SK-N-SH (cell line): Measurements from ENCODE around the gene PPP1R12A. TPM values are rescaled to one million over a fixed set of nuclear protein-coding genes. Genes with fewer than 3 reads are reported as not detected.

ENCODE experiments used
- CTCF ChIA-PET: fragments of 300-600, 350-600 bp; formaldehyde crosslinking; extraction: SDS; loops from one replicate; lab custom pipeline; 2021; lab: Yijun Ruan, JAX
- POLR2A ChIA-PET: fragments of 350-600 bp; sonication (Branson Sonifier 250); formaldehyde crosslinking; extraction: SDS; loops from one replicate; lab custom pipeline; 2020; ENCODE audit warnings: antibody characterized with exemption, inconsistent platforms; lab: Yijun Ruan, JAX
- DNase-seq: peaks from one replicate; pipeline ENCODE4 v3.0.0; 2012
- H2AFZ ChIP-seq: fragments of 200-600 bp; sonication (generic); 2 replicates; pipeline ENCODE4 v1.8.1; 2016; ENCODE audit warnings: antibody characterized with exemption, mild to moderate bottlenecking, low read depth
- H3F3A ChIP-seq: fragments of 200-600 bp; sonication (generic); replicated peaks from 2 replicates; pipeline ENCODE3; 2016; ENCODE audit warnings: antibody characterized with exemption, mild to moderate bottlenecking; ENCODE audit not compliant: insufficient read depth
- H3K27ac ChIP-seq, 2 experiments: fragments of 200-500 bp in 1 of 2; fragments of 200-600 bp in 1 of 2; sonication (Bioruptor generic) in 1 of 2; sonication (generic), shearing (Covaris generic) in 1 of 2; 2 replicates each; pipeline versions ENCODE4 v1.5.1 to v1.6.1; 2014 to 2016; ENCODE audit warnings: low read depth in 2 of 2, inconsistent platforms in 1 of 2, low read length in 1 of 2, mild to moderate bottlenecking in 1 of 2, mixed read lengths in 1 of 2
- H3K27me3 ChIP-seq: fragments of 200-600 bp; sonication (generic), shearing (Covaris generic); 2 replicates; pipeline ENCODE4 v1.6.1; 2016; ENCODE audit warnings: mixed run types; ENCODE audit not compliant: insufficient read depth
- H3K36me3 ChIP-seq, 2 experiments: fragments of 200-500 bp in 1 of 2; fragments of 200-600 bp in 1 of 2; sonication (Bioruptor generic) in 1 of 2; sonication (generic) in 1 of 2; replicated peaks in 1 of 2; 2 replicates each; pipeline versions ENCODE3 to v1.5.1; 2014 to 2016; ENCODE audit warnings: low read length in 1 of 2, mild to moderate bottlenecking in 1 of 2; ENCODE audit not compliant: insufficient read depth in 2 of 2, control insufficient read depth in 1 of 2
- H3K4me1 ChIP-seq, 2 experiments: fragments of 200-500 bp in 1 of 2; fragments of 200-600 bp in 1 of 2; sonication (Bioruptor generic) in 1 of 2; sonication (generic), shearing (Covaris generic) in 1 of 2; 2 replicates each; pipeline versions ENCODE4 v1.5.1 to v1.6.1; 2014 to 2016; ENCODE audit warnings: low read depth in 1 of 2, low read length in 1 of 2, mixed run types in 1 of 2; ENCODE audit not compliant: insufficient read depth in 2 of 2, control insufficient read depth in 1 of 2
- H3K4me2 ChIP-seq: fragments of 200-600 bp; sonication (generic), shearing (Covaris generic); 2 replicates; pipeline ENCODE4 v1.6.1; 2017; ENCODE audit warnings: mixed run types
- H3K4me3 ChIP-seq, 2 experiments: fragments of 200-500 bp in 1 of 2; fragments of 200-600 bp in 1 of 2; sonication (Bioruptor generic) in 1 of 2; sonication (generic), shearing (Covaris generic) in 1 of 2; 2 replicates each; pipeline versions ENCODE4 v1.5.1 to v1.8.1; 2014 to 2016; ENCODE audit warnings: low read depth in 2 of 2, inconsistent platforms in 1 of 2, low read length in 1 of 2, mild to moderate bottlenecking in 1 of 2, mixed read lengths in 1 of 2, moderate library complexity in 1 of 2
- H3K79me2 ChIP-seq: fragments of 200-600 bp; sonication (generic); 2 replicates; pipeline ENCODE4 v1.8.1; 2017; ENCODE audit warnings: mild to moderate bottlenecking; ENCODE audit not compliant: insufficient read depth
- H3K9ac ChIP-seq: fragments of 200-600 bp; sonication (generic); 2 replicates; pipeline ENCODE4 v1.6.1; 2017; ENCODE audit warnings: mixed run types
- H3K9me2 ChIP-seq: fragments of 200-600 bp; sonication (generic); 2 replicates; pipeline ENCODE4 v1.6.1; 2017; ENCODE audit warnings: mixed run types
- H3K9me3 ChIP-seq: fragments of 200-600 bp; sonication (generic); 2 replicates; pipeline ENCODE4 v1.6.1; 2017; ENCODE audit warnings: mixed run types, mild to moderate bottlenecking, moderate library complexity
- H4K20me1 ChIP-seq: fragments of 200-600 bp; sonication (generic); 2 replicates; pipeline ENCODE4 v1.6.1; 2017; ENCODE audit warnings: mild to moderate bottlenecking, mixed run types; ENCODE audit not compliant: insufficient read depth
- CHD2 ChIP-seq: fragments of 150-350 bp; IDR thresholded peaks from 2 replicates; pipeline ENCODE4 v1.6.1; 2018; ENCODE audit warnings: low read length; ENCODE audit not compliant: partially characterized antibody
- ELF1 ChIP-seq: IDR thresholded peaks from 2 replicates; pipeline ENCODE4 v1.4.0; 2012
- EZH2phosphoT487 ChIP-seq: fragments of 200-600 bp; sonication (generic); IDR thresholded peaks from 2 replicates; pipeline ENCODE4 v1.6.1; 2017; ENCODE audit warnings: low read depth, mixed run types, mild to moderate bottlenecking, antibody characterized with exemption, moderate library complexity, borderline replicate concordance
- FOSL2 ChIP-seq: IDR thresholded peaks from 2 replicates; pipeline ENCODE4 v1.4.0; 2012; ENCODE audit warnings: low read depth, mild to moderate bottlenecking, moderate library complexity, borderline replicate concordance
- FOXM1 ChIP-seq: IDR thresholded peaks from 2 replicates; pipeline ENCODE4 v1.4.0; 2012; ENCODE audit warnings: low read depth, mild to moderate bottlenecking
- GABPA ChIP-seq: IDR thresholded peaks from 2 replicates; pipeline ENCODE4 v1.4.0; 2012; ENCODE audit warnings: low read depth, mild to moderate bottlenecking
- GATA2 ChIP-seq: sonication (generic); formaldehyde crosslinking; IDR thresholded peaks from 2 replicates; pipeline ENCODE4 v1.5.0; 2020; ENCODE audit warnings: mild to moderate bottlenecking, missing genetic modification reagents
- IRF3 ChIP-seq: fragments of 150-350 bp; IDR thresholded peaks from 2 replicates; pipeline ENCODE4 v1.6.1; 2016; ENCODE audit warnings: mild to moderate bottlenecking, low read depth, low read length
- MAX ChIP-seq: IDR thresholded peaks from 2 replicates; pipeline ENCODE4 v1.4.0; 2012; ENCODE audit warnings: low read depth
- NFIC ChIP-seq: IDR thresholded peaks from 2 replicates; pipeline ENCODE4 v1.4.0; 2012; ENCODE audit warnings: borderline replicate concordance
- NRF1 ChIP-seq: IDR thresholded peaks from 2 replicates; pipeline ENCODE4 v1.6.1; 2012; ENCODE audit warnings: low read depth, mild to moderate bottlenecking, low read length
- PBX3 ChIP-seq: IDR thresholded peaks from 2 replicates; pipeline ENCODE4; 2012
- POLR2AphosphoS5 ChIP-seq: IDR thresholded peaks from 2 replicates; pipeline ENCODE4 v1.6.1; 2012; ENCODE audit warnings: low read depth, low read length
- RAD21 ChIP-seq: IDR thresholded peaks from 2 replicates; pipeline ENCODE4 v1.6.1; 2012; ENCODE audit warnings: mild to moderate bottlenecking, low read length
- REST ChIP-seq: IDR thresholded peaks from 2 replicates; pipeline ENCODE4 v1.6.1; 2012; ENCODE audit warnings: mild to moderate bottlenecking, low read depth, low read length, moderate library complexity
- SIN3A ChIP-seq: IDR thresholded peaks from 2 replicates; pipeline ENCODE4 v1.6.1; 2012; ENCODE audit warnings: low read depth, mild to moderate bottlenecking, low read length, moderate library complexity, borderline replicate concordance
- SMC3 ChIP-seq: IDR thresholded peaks from 2 replicates; pipeline ENCODE4 v1.6.1; 2012; ENCODE audit warnings: low read depth, low read length, improper control_type of control experiment
- TAF1 ChIP-seq: IDR thresholded peaks from 2 replicates; pipeline ENCODE4 v1.6.1; 2012; ENCODE audit warnings: low read depth, mild to moderate bottlenecking, low read length, moderate library complexity, borderline replicate concordance
- TCF12 ChIP-seq: IDR thresholded peaks from 2 replicates; pipeline ENCODE4 v1.4.0; 2012
- TEAD4 ChIP-seq: IDR thresholded peaks from 2 replicates; pipeline ENCODE4 v1.4.0; 2012; ENCODE audit warnings: mild to moderate bottlenecking, borderline replicate concordance; ENCODE audit not compliant: insufficient read depth
- USF2 ChIP-seq: fragments of 150-350 bp; IDR thresholded peaks from 2 replicates; pipeline ENCODE4 v1.6.1; 2017; ENCODE audit warnings: antibody characterized with exemption, low read length, low read depth, borderline replicate concordance
- ZBTB33 ChIP-seq: IDR thresholded peaks from 2 replicates; pipeline ENCODE4 v1.4.0; 2012; ENCODE audit warnings: low read depth, borderline replicate concordance
- WGBS: methylation state at CpG from one replicate; pipeline ENCODE4 v1.1.6; 2017; ENCODE audit warnings: low lambda C conversion rate; 5-methylcytosine and 5-hydroxymethylcytosine counted together
- polyA plus RNA-seq, 3 experiments: library from polyadenylated mRNA; depleted of rRNA; stranded (reverse); fragments of >200 nt; gene quantifications; 2 replicates each; pipeline ENCODE4 v1.2.3, GENCODE V29; 2012

PPP1R12A gene
- polyA plus RNA-seq (2012; rRNA removed), result 26.0 and 39.0 TPM in 2 replicates
- polyA plus RNA-seq (2012; cell fraction: cytosol; rRNA removed), result 31.0 and 40.0 TPM in 2 replicates
- 38.3 and 80.8 TPM in 2 replicates for polyA plus RNA-seq (2012; cell fraction: nucleus; rRNA removed)

- peak; percentile 94 for DNase-seq
- H3K9me2 ChIP-seq, result no peaks in the 10 kb centered on the region
- peaks cover 31% of the 10 kb centered on the region for H4K20me1 ChIP-seq
- H3K36me3 ChIP-seq, result peaks cover 2 to 14% of the 10 kb centered on the region in 2 experiments
- no peaks in the 10 kb centered on the region for H3K27me3 ChIP-seq
- TF ChIP-seq ZBTB33, result peak; percentile 97
- TF ChIP-seq REST, result peak; percentile 45; the same call in 1 of the 2 replicates
- peak; percentile 79; the same call in 1 of the 2 replicates for TF ChIP-seq FOXM1
- TF ChIP-seq IRF3, result no peak
- TF ChIP-seq POLR2AphosphoS5, result peak; percentile 87
- no peak for TF ChIP-seq USF2
- peak; percentile 71; the same call in 1 of the 2 replicates for TF ChIP-seq MAX
- TF ChIP-seq NRF1, result peak; percentile 86
- peak; percentile 20; the same call in 1 of the 2 replicates for TF ChIP-seq SMC3
- peak; percentile 76 for TF ChIP-seq TAF1
- TF ChIP-seq NFIC, result no peak; the same call in 1 of the 2 replicates
- peak; percentile 61 for TF ChIP-seq ELF1
- TF ChIP-seq PBX3, result peak; percentile 49; the same call in 1 of the 2 replicates
- TF ChIP-seq CHD2, result peak; percentile 99
- no peak for TF ChIP-seq FOSL2
- TF ChIP-seq GABPA, result peak; percentile 56
- 0 out of 2 replicates have a peak, but pooled peaks have one; percentile 2 for TF ChIP-seq RAD21
- no peak for TF ChIP-seq EZH2phosphoT487
- TF ChIP-seq SIN3A, result no peak; the same call in 1 of the 2 replicates
- no peak for TF ChIP-seq GATA2
- TF ChIP-seq TEAD4, result no peak
- TF ChIP-seq TCF12, result peak; percentile 38; the same call in 1 of the 2 replicates
- H3K79me2 ChIP-seq, result peaks cover 73% of the 10 kb centered on the region
- peaks cover 0 to 9% of the 10 kb centered on the region in 2 experiments; a peak in 1 of 4 replicates for H3K4me1 ChIP-seq
- ChIA-PET CTCF (interaction anchor here (1.5 kb wide), 1 partner anchor 16 kb away, joined by 3 read pairs; no protein-coding TSS in a partner anchor), POLR2A (no interaction called here)
- peak within 1 kb of the TSS; percentile 87 for H3K9ac ChIP-seq
- H3K9me3 ChIP-seq, result no peaks in the 10 kb centered on the region
- H3K27ac ChIP-seq, result peak within 1 kb of the TSS; percentile 95 to 98
- H3K4me3 ChIP-seq, result peak within 1 kb of the TSS; percentile 79 to 98
- H3K4me2 ChIP-seq, result peak within 1 kb of the TSS; percentile 80
- WGBS, result 0% methylated on average over 27 of the region's 44 CpGs
- H3F3A ChIP-seq, result peaks cover 7% of the 10 kb centered on the region
- H2AFZ ChIP-seq, result peak within 1 kb of the TSS; percentile 64
These were observed at the start of gene PPP1R12A for GRCh38 chr12:79935021-79935623. TSS of gene PPP1R12A (minus strand) at chr12:79935097. CDS start at chr12:79934931, 166 bp downstream.
